Stomach smooth muscle (tissue), 2 donors: ENCODE measurements around the gene RSPO3.

ENCODE experiments used
- H3K27ac ChIP-seq: one replicate; pipeline ENCODE4 v1.7.0; 2013; ENCODE audit warnings: mild to moderate bottlenecking, low read length, inconsistent platforms
- H3K27me3 ChIP-seq, 2 donors: one replicate each; pipeline ENCODE4 v1.7.0; 2013; ENCODE audit warnings: low read length in 2 of 2; ENCODE audit not compliant: insufficient read depth in 2 of 2, control insufficient read depth in 1 of 2
- H3K36me3 ChIP-seq, 2 donors: one replicate each; pipeline ENCODE4 v1.7.0; 2013; ENCODE audit warnings: low read length in 2 of 2; ENCODE audit not compliant: control insufficient read depth in 2 of 2, insufficient read depth in 2 of 2
- H3K4me1 ChIP-seq: one replicate; pipeline ENCODE4 v1.7.0; 2013; ENCODE audit warnings: low read length; ENCODE audit not compliant: control insufficient read depth, insufficient read depth
- H3K4me3 ChIP-seq, 2 donors: one replicate each; pipeline ENCODE4 v1.7.0; 2013; ENCODE audit warnings: low read length in 2 of 2
- H3K9ac ChIP-seq, 2 donors: one replicate each; pipeline ENCODE4 v1.7.0; 2013; ENCODE audit warnings: low read length in 2 of 2, mild to moderate bottlenecking in 1 of 2
- H3K9me3 ChIP-seq, 2 donors: one replicate each; pipeline ENCODE4 v1.7.0; 2013; ENCODE audit warnings: low read length in 2 of 2; ENCODE audit not compliant: control insufficient read depth in 2 of 2
- donor health status: healthy.
- donor health status: Pancreatic carcinoma.

RSPO3 gene

DNA sequence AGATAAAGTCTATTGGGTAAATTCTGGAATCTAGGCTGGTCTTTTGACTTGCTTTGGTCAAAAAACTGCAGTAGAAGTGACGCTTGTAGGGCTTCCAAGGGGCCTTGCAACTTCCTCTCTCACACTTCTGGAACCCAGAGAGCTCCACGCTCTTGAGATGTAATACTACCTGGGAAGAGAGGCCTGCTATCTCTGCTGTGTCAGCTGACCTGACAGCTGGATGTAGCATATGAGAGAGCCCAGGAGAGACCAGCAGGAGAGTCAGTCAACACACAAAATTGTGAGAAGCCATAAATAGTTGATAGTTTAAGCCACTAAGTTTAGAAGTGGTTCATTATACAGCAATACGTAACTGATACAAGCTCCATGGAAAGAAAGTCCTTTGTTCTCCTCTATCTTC lies 7.8 kb upstream of the RSPO3 start:
- Histone ChIP-seq H3K4me3 (no peak overlapping the region), H3K27ac (no peak overlapping the region), H3K9ac (no peak overlapping the region), H3K36me3 (no peaks in the 10 kb centered on the region), H3K4me1 (peaks cover 7% of the 10 kb centered on the region), H3K9me3 (no peaks in the 10 kb centered on the region), H3K27me3 (no peaks in the 10 kb centered on the region)

- Histone ChIP-seq H3K9me3 (no peaks in the 10 kb centered on the region), H3K9ac (no peak overlapping the region), H3K4me3 (no peak overlapping the region), H3K36me3 (no peaks in the 10 kb centered on the region), H3K27ac (no peak overlapping the region), H3K27me3 (no peaks in the 10 kb centered on the region), H3K4me1 (peaks cover 7% of the 10 kb centered on the region)
Measured at GRCh38 chr6:127111526-127111925, 6.9 kb upstream of the RSPO3 start.

DNA sequence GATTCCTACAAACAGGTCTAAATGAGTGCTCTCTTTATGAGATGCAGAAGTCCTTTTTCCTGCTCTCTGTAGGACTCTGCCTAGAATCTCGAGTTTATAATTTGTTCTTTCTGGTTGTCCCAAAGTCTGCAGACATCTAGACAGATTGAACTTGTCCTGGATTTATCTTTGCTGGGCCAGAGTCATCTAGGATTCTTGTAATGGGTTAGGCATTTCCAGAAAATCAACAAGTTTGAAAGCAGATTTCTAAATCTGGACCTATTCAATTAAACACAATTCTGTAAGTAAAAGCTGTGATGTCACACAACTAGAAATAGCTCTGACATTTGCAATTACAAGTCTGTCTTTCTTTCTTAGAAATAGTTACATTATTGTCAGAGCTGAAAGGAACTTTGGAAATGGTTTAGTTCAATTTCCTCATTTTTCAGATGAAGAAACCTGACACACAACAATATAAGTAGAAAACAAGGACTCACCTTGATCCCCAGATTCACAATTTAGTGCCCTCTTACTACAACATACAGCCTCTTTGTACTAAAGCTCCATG lies 4.2 kb upstream of the RSPO3 start:
- Histone ChIP-seq H3K4me1 (peaks cover 16% of the 10 kb centered on the region), H3K9ac (no peak overlapping the region), H3K36me3 (no peaks in the 10 kb centered on the region), H3K4me3 (no peak overlapping the region), H3K9me3 (no peaks in the 10 kb centered on the region), H3K27me3 (no peaks in the 10 kb centered on the region), H3K27ac (no peak overlapping the region)

GRCh38 chr6:127115084-127115655 lies 3.3 kb upstream of the RSPO3 start:
- no peak overlapping the region for H3K4me3 ChIP-seq
- H3K9me3 ChIP-seq = no peaks in the 10 kb centered on the region
- no peak overlapping the region for H3K9ac ChIP-seq
- no peak overlapping the region for H3K27ac ChIP-seq
- no peaks in the 10 kb centered on the region for H3K36me3 ChIP-seq
- H3K27me3 ChIP-seq = peaks cover 2 to 4% of the 10 kb centered on the region in 2 donors
- peaks cover 23% of the 10 kb centered on the region for H3K4me1 ChIP-seq

DNA sequence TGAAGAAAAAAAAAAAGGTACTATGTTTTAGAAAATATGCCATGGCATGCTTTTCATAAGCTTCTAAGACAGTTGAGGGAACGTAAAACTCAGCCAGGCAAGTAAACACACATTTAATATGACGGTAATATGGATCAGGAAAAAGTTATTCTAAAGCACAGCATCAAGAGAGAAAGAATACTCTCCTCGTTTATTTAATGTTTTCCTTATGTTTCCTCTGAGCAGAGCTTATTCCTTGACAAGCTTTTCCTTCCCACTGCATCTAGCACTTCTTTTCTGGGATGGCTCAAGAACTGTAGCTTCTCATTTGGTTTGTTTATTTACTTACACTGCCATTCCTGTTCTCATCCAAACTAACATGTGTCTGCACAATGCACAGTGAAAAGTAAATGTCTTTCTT lies 2.7 kb upstream of the RSPO3 start:
- Histone ChIP-seq H3K27me3 (peaks cover 5 to 6% of the 10 kb centered on the region in 2 donors), H3K4me3 (no peak overlapping the region), H3K27ac (no peak overlapping the region), H3K9ac (no peak overlapping the region), H3K4me1 (peaks cover 28% of the 10 kb centered on the region), H3K9me3 (no peaks in the 10 kb centered on the region), H3K36me3 (no peaks in the 10 kb centered on the region)

- H3K9me3 ChIP-seq = no peaks in the 10 kb centered on the region
- H3K27me3 ChIP-seq = peaks cover 5 to 11% of the 10 kb centered on the region in 2 donors
- peak overlapping the region; percentile 77 to 87 for H3K4me3 ChIP-seq
- H3K36me3 ChIP-seq = no peaks in the 10 kb centered on the region
- peaks cover 33% of the 10 kb centered on the region for H3K4me1 ChIP-seq
- H3K27ac ChIP-seq = peak overlapping the region; percentile 41
- H3K9ac ChIP-seq = peak overlapping the region; percentile 44 to 69
Measured at GRCh38 chr6:127117979-127118297, 533 bp upstream of the RSPO3 start.

DNA sequence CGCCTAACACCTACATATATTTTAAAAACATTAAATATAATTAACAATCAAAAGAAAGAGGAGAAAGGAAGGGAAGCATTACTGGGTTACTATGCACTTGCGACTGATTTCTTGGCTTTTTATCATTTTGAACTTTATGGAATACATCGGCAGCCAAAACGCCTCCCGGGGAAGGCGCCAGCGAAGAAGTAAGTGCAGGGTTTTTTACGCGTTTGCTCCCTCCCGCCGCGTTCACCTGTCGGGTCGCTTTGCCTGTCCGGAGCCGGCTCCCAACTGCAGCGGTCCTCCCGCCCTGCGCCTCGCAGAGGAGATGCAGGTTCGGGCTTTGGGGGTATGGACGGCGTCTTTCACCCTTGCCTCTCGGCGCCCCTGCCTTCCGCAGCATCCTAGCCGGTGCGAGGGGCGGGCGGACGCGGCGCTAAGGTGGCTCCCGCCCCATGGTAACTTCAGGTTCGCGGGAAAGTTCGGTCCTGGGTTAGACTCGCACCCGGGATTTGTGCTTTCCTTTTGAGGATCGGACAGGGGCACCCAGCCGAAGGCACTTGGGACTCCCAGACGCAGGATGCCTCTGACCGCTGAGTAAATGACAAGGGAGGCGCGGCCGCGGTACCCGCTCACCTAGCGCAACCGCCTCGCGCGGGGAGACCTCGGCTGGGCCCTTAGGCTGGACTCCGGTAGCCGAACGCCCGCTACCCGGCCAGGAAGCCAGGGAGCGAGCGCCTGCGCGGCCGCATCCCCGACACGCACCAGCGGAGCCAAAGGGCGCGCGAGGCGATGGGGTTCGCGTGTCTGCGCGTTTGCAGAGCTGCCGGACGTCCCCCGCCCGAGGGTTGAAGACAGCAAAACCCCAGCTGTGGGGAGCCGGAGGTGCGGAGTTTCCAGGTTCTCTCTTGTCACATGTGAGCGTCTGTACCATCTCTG lies 891 bp downstream of the RSPO3 start:
- no peaks in the 10 kb centered on the region for H3K9me3 ChIP-seq
- peaks cover 5 to 11% of the 10 kb centered on the region in 2 donors for H3K27me3 ChIP-seq
- H3K36me3 ChIP-seq = no peaks in the 10 kb centered on the region
- peak overlapping the region; percentile 24 for H3K27ac ChIP-seq
- H3K4me1 ChIP-seq = peaks cover 33% of the 10 kb centered on the region
- peak overlapping the region; percentile 44 to 62 for H3K9ac ChIP-seq
- H3K4me3 ChIP-seq = peak overlapping the region; percentile 86 to 87

- Histone ChIP-seq H3K27me3 (peaks cover 5 to 11% of the 10 kb centered on the region in 2 donors), H3K4me3 (peak overlapping the region; percentile 86 to 87), H3K36me3 (no peaks in the 10 kb centered on the region), H3K27ac (peak overlapping the region; percentile 24), H3K9ac (peak overlapping the region; percentile 44 to 62), H3K4me1 (peaks cover 26% of the 10 kb centered on the region), H3K9me3 (no peaks in the 10 kb centered on the region)
Measured at GRCh38 chr6:127120023-127120786, 1.7 kb downstream of the RSPO3 start.

DNA sequence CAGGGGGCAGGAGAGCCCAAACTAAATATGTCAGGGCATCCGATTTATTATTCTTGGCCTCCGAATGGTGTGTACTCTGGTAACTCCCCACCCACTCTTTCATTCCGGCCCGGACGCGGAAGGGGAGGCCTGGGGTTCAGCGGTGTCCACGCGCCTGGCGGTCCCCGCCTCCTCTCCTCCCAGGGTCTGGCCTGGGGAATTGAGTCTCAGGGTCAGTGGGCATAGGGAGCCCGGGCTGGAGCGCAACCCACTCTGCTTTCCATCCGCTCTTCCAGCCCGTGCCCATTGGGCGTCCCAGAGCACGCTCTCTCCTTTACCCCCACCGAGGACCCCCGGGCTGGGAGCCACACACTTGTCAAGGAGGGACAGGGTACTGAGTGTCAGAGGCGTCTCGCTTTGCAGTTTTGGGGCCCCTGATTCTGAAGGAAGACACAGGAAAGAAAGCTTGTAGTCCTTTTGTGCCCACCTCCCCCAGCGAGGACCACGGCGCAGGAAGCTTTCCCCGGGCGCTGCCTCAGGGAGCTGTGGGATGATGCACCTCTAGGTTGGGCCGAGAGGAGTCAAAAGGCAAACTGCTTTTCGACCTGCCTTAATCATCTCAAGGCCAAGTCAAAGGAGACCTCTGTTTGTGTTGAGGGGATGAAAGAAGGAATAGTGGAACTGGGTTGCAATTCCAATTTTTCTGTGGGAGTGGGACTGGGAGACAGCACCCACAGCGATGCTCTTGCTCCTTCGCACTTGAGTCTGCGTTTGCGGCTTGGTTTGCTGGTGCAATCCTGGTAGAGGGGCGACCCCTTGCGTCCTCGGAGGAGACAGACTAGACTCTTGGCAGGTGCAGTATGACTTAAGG lies 2.5 kb downstream of the RSPO3 start:
- Histone ChIP-seq H3K9ac (peak overlapping the region; percentile 15 to 62), H3K27ac (no peak overlapping the region), H3K4me1 (peaks cover 26% of the 10 kb centered on the region), H3K36me3 (no peaks in the 10 kb centered on the region), H3K4me3 (peak overlapping the region; percentile 86 to 87), H3K27me3 (peaks cover 5 to 11% of the 10 kb centered on the region in 2 donors), H3K9me3 (no peaks in the 10 kb centered on the region)

GRCh38 chr6:127121637-127121960 lies 3.1 kb downstream of the RSPO3 start:
- no peak overlapping the region for H3K9ac ChIP-seq
- no peak overlapping the region for H3K27ac ChIP-seq
- H3K4me3 ChIP-seq = peak overlapping the region in 1 of 2 donors; percentile 87
- H3K4me1 ChIP-seq = peaks cover 26% of the 10 kb centered on the region
- H3K27me3 ChIP-seq = peaks cover 5 to 11% of the 10 kb centered on the region in 2 donors
- no peaks in the 10 kb centered on the region for H3K9me3 ChIP-seq
- H3K36me3 ChIP-seq = no peaks in the 10 kb centered on the region
